Astrocyte (in vitro differentiated cells and primary cell): Measurements from ENCODE around the gene HPSE. TPM values are rescaled to one million over a fixed set of nuclear protein-coding genes. Genes with fewer than 3 reads are reported as not detected.

Experiments
- DNase-seq: peaks from one replicate; pipeline ENCODE4 v3.0.0-alpha.2; 2010; ENCODE audit warnings: low read depth
- FAIRE-seq: peaks from 2 replicates; lab custom pipeline; 2011; peaks lifted over from hg19 to GRCh38; lab: Jason Lieb, UNC
- H2AFZ ChIP-seq: 2 replicates; pipeline ENCODE4 v1.6.0; 2012; ENCODE audit warnings: low read depth, low read length, inconsistent platforms
- H3K27ac ChIP-seq: 2 replicates; pipeline ENCODE4 v1.5.1; 2011; ENCODE audit warnings: low read depth, low read length, inconsistent platforms
- H3K27me3 ChIP-seq: 2 replicates; pipeline ENCODE4 v1.6.0; 2011; ENCODE audit warnings: low read length, inconsistent platforms; ENCODE audit not compliant: insufficient read depth
- H3K36me3 ChIP-seq: 2 replicates; pipeline ENCODE4 v1.5.1; 2011; ENCODE audit warnings: low read length, inconsistent platforms; ENCODE audit not compliant: insufficient read depth
- H3K4me1 ChIP-seq: 2 replicates; pipeline ENCODE4 v1.5.1; 2011; ENCODE audit warnings: low read length, inconsistent platforms; ENCODE audit not compliant: insufficient read depth
- H3K4me2 ChIP-seq: 2 replicates; pipeline ENCODE4 v1.6.0; 2012; ENCODE audit warnings: low read length, inconsistent platforms
- H3K4me3 ChIP-seq: 2 replicates; pipeline ENCODE4 v1.5.1; 2011; ENCODE audit warnings: low read depth, mild to moderate bottlenecking, low read length, inconsistent platforms; ENCODE audit not compliant: insufficient read depth
- H3K79me2 ChIP-seq: 2 replicates; pipeline ENCODE4 v1.6.0; 2012; ENCODE audit warnings: mild to moderate bottlenecking, low read length, inconsistent platforms; ENCODE audit not compliant: insufficient read depth
- H3K9ac ChIP-seq: 2 replicates; pipeline ENCODE4 v1.6.0; 2012; ENCODE audit warnings: mild to moderate bottlenecking, low read length, inconsistent platforms
- H3K9me3 ChIP-seq: 2 replicates; pipeline ENCODE4 v1.5.1; 2012; ENCODE audit warnings: low read depth, mild to moderate bottlenecking, low read length, inconsistent platforms; ENCODE audit not compliant: insufficient read depth
- H4K20me1 ChIP-seq: 2 replicates; pipeline ENCODE4 v1.6.0; 2012; ENCODE audit warnings: low read length, inconsistent platforms; ENCODE audit not compliant: insufficient read depth
- H3K27ac Mint-ChIP-seq: one replicate; pipeline ENCODE4 v1.8.0; 2021; ENCODE audit warnings: mild to moderate bottlenecking, mixed read lengths; ENCODE audit not compliant: unreplicated experiment
- H3K27me3 Mint-ChIP-seq: one replicate; pipeline ENCODE4 v1.8.0; 2021; ENCODE audit warnings: low read depth, mixed read lengths; ENCODE audit not compliant: unreplicated experiment
- H3K36me3 Mint-ChIP-seq: one replicate; pipeline ENCODE4 v1.8.0; 2021; ENCODE audit warnings: low read depth, mixed read lengths; ENCODE audit not compliant: unreplicated experiment
- H3K4me1 Mint-ChIP-seq: one replicate; pipeline ENCODE4 v1.8.0; 2021; ENCODE audit warnings: low read depth, mixed read lengths; ENCODE audit not compliant: unreplicated experiment
- H3K4me3 Mint-ChIP-seq: one replicate; pipeline ENCODE4 v1.8.0; 2021; ENCODE audit warnings: mild to moderate bottlenecking, moderate library complexity, mixed read lengths; ENCODE audit not compliant: unreplicated experiment
- H3K9me3 Mint-ChIP-seq: one replicate; pipeline ENCODE4 v1.8.0; 2021; ENCODE audit warnings: mild to moderate bottlenecking, mixed read lengths; ENCODE audit not compliant: unreplicated experiment
- EZH2 ChIP-seq: IDR thresholded peaks from 2 replicates; pipeline ENCODE4 v1.6.1; 2012; ENCODE audit warnings: mild to moderate bottlenecking, low read length, inconsistent platforms; ENCODE audit not compliant: insufficient read depth
- total RNA-seq: library from RNA; stranded (reverse); gene quantifications from 2 replicates; pipeline ENCODE4 v1.2.1, GENCODE V29; 2021
- TF ChIP-seq, protein P1 (sequence below): IDR thresholded peaks from 2 replicates; pipeline ENCODE4 v1.5.1; 2011; ENCODE audit warnings: low read depth, mild to moderate bottlenecking, inconsistent platforms, low read length, moderate library complexity; ENCODE audit not compliant: insufficient read depth

Gene HPSE
- total RNA-seq, 1 donor from 2014 or later: 0.75 TPM

DNA sequence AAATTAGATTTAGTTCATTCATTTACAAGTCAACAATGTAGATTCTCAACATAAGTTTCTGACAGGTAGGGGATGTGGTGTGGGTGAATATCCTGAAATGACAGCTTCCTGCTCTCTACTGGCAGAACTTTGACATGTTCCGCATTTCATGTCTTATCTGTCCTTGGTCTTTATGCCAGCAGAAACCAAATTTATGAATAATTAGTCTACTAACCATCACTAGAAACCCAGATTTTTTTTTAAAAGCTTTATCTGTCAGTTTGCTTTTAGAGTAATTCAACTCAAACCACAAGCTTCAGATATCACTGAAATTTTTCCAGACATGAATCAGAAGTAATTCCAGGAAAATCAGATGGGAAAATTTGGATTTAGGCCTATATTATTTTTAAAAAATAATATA lies 68.0 kb downstream of the HPSE start:
- no peaks in the 10 kb centered on the region for H3K27me3 Mint-ChIP-seq
- Histone ChIP-seq H3K4me3 (no peak overlapping the region), H3K9me3 (no peaks in the 10 kb centered on the region), H3K9ac (no peak overlapping the region), H3K4me1 (no peaks in the 10 kb centered on the region), H4K20me1 (no peaks in the 10 kb centered on the region), H2AFZ (no peak overlapping the region), H3K27me3 (no peaks in the 10 kb centered on the region), H3K36me3 (peaks cover 6% of the 10 kb centered on the region), H3K4me2 (no peak overlapping the region), H3K27ac (peak overlapping the region; percentile 7), H3K79me2 (no peaks in the 10 kb centered on the region)
- no peak overlapping the region for H3K4me3 Mint-ChIP-seq
- DNase-seq (peak; percentile 55), FAIRE-seq (no peak)
- H3K9me3 Mint-ChIP-seq: no peaks in the 10 kb centered on the region
- H3K36me3 Mint-ChIP-seq: peaks cover 8% of the 10 kb centered on the region
- H3K27ac Mint-ChIP-seq: no peak overlapping the region
- peaks cover 12% of the 10 kb centered on the region for H3K4me1 Mint-ChIP-seq
- TF ChIP-seq, protein P1, sequence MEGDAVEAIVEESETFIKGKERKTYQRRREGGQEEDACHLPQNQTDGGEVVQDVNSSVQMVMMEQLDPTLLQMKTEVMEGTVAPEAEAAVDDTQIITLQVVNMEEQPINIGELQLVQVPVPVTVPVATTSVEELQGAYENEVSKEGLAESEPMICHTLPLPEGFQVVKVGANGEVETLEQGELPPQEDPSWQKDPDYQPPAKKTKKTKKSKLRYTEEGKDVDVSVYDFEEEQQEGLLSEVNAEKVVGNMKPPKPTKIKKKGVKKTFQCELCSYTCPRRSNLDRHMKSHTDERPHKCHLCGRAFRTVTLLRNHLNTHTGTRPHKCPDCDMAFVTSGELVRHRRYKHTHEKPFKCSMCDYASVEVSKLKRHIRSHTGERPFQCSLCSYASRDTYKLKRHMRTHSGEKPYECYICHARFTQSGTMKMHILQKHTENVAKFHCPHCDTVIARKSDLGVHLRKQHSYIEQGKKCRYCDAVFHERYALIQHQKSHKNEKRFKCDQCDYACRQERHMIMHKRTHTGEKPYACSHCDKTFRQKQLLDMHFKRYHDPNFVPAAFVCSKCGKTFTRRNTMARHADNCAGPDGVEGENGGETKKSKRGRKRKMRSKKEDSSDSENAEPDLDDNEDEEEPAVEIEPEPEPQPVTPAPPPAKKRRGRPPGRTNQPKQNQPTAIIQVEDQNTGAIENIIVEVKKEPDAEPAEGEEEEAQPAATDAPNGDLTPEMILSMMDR: no peak

DNA sequence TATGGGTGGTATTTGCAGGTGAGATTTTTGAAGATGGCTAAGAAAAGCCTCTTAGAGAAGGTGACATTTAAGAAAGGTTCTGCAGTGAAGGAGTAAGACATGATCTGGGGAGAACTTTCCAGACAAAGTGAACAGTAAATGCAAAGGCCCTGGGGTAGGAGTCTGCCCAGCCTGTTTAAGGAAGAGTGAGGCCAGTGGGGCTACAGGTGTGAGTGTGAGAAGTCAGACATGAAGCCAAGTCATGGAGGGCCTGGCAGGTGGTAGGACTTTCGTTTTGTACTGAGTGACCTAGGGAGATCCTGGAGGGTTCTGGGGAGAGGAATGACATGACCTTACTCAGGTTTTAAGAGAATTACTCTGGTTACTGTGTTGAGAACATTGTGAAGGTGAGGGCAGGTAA lies 71.5 kb downstream of the HPSE start:
- Histone ChIP-seq H3K27me3 (no peaks in the 10 kb centered on the region), H3K9me3 (no peaks in the 10 kb centered on the region), H3K36me3 (peaks cover 3% of the 10 kb centered on the region), H3K4me2 (no peak overlapping the region), H3K4me3 (no peak overlapping the region), H3K79me2 (no peaks in the 10 kb centered on the region), H3K9ac (no peak overlapping the region), H3K27ac (no peak overlapping the region), H4K20me1 (no peaks in the 10 kb centered on the region), H3K4me1 (no peaks in the 10 kb centered on the region), H2AFZ (no peak overlapping the region)
- Mint-ChIP-seq H3K27ac (no peak overlapping the region), H3K4me3 (no peak overlapping the region), H3K4me1 (peaks cover 6% of the 10 kb centered on the region), H3K9me3 (no peaks in the 10 kb centered on the region), H3K27me3 (no peaks in the 10 kb centered on the region), H3K36me3 (peaks cover 8% of the 10 kb centered on the region)
- DNase-seq: no peak
- no peak for FAIRE-seq
- TF ChIP-seq, protein P1: no peak
- no peak for TF ChIP-seq EZH2

DNA sequence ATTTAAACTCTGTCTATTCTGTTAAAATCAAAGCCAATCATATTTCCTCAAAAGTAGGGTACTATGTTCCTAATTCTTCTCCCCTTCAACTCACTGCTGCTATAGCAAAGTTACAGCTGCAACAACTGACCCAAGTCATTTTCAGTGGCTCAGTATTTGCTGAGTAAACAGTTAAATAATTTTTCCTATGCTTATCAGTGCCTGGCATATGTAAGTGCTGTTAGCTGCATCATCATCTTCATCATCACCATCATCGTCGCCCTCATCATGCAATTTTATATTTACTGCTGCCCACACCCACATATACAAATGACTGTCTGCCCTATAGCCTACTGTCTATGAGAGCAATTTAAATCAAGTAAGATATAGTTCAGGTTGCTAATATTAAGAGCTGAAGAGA lies 72.0 kb downstream of the HPSE start:
- Mint-ChIP-seq H3K27me3 (no peaks in the 10 kb centered on the region), H3K4me1 (peaks cover 8% of the 10 kb centered on the region), H3K36me3 (peaks cover 7% of the 10 kb centered on the region), H3K4me3 (no peak overlapping the region), H3K27ac (no peak overlapping the region), H3K9me3 (no peaks in the 10 kb centered on the region)
- Histone ChIP-seq H3K4me2 (no peak overlapping the region), H3K79me2 (no peaks in the 10 kb centered on the region), H3K4me3 (no peak overlapping the region), H2AFZ (no peak overlapping the region), H3K27me3 (no peaks in the 10 kb centered on the region), H3K36me3 (peaks cover 3% of the 10 kb centered on the region), H3K27ac (no peak overlapping the region), H3K4me1 (no peaks in the 10 kb centered on the region), H4K20me1 (no peaks in the 10 kb centered on the region), H3K9me3 (no peaks in the 10 kb centered on the region), H3K9ac (no peak overlapping the region)
- TF ChIP-seq, protein P1: no peak
- no peak for TF ChIP-seq EZH2
- FAIRE-seq (no peak), DNase-seq (no peak)
